WTC11 (cell line): ENCODE data around the gene MYMK. TPM values are rescaled to one million over a fixed set of nuclear protein-coding genes. Genes with fewer than 3 reads are reported as not detected.

Experiments used
- ATAC-seq: fragments of 200-7000 bp; cut with Tn5 transposase; 2 replicates; pipeline ENCODE4 v1.10.0; 2021; ENCODE audit warnings: mild to moderate bottlenecking, moderate library complexity
- CTCF ChIA-PET: fragments of 300-600 bp; sonication (Branson Sonifier 250); formaldehyde crosslinking; loops from one replicate; lab custom pipeline; 2021; ENCODE audit warnings: antibody characterized with exemption; lab: Charles Lee
- POLR2A ChIA-PET: fragments of 350-600 bp; sonication (Branson Sonifier 250); formaldehyde crosslinking; loops from one replicate; lab custom pipeline; 2021; ENCODE audit warnings: antibody characterized with exemption; lab: Charles Lee
- DNase-seq: peaks from one replicate; pipeline ENCODE4 v3.0.0; 2021; ENCODE audit warnings: low spot score
- H3K27ac Mint-ChIP-seq: 2 replicates; pipeline ENCODE4 v1.8.0; 2021; ENCODE audit warnings: mixed read lengths
- H3K27me3 Mint-ChIP-seq: 2 replicates; pipeline ENCODE4 v1.8.0; 2021; ENCODE audit warnings: low read depth, mild to moderate bottlenecking, moderate library complexity, mixed read lengths
- H3K36me3 Mint-ChIP-seq: 2 replicates; pipeline ENCODE4 v1.8.0; 2021; ENCODE audit warnings: mixed read lengths
- H3K4me1 Mint-ChIP-seq: 2 replicates; pipeline ENCODE4 v1.8.0; 2022; ENCODE audit warnings: mixed read lengths
- H3K4me3 Mint-ChIP-seq: 2 replicates; pipeline ENCODE4 v1.8.0; 2021; ENCODE audit warnings: mild to moderate bottlenecking, moderate library complexity, mixed read lengths
- H3K9me3 Mint-ChIP-seq: 2 replicates; pipeline ENCODE4 v1.8.0; 2021; ENCODE audit warnings: mixed read lengths
- AFF4 ChIP-seq: sonication (generic); formaldehyde crosslinking; IDR thresholded peaks from 2 replicates; pipeline ENCODE4 v1.8.1; 2023; ENCODE audit warnings: mild to moderate bottlenecking, missing genetic modification reagents, borderline replicate concordance
- CDX4 ChIP-seq: fragments of 250-450 bp; sonication (Bioruptor Pico); IDR thresholded peaks from 2 replicates; pipeline ENCODE4 v1.9.0; 2021; ENCODE audit warnings: moderate library complexity, mild to moderate bottlenecking, inconsistent platforms, borderline replicate concordance
- FOXK1 ChIP-seq: sonication (generic); formaldehyde crosslinking; IDR thresholded peaks from 2 replicates; pipeline ENCODE4 v1.8.0; 2022; ENCODE audit warnings: mild to moderate bottlenecking, moderate library complexity, missing genetic modification reagents
- FOXP4 ChIP-seq: sonication (generic); formaldehyde crosslinking; IDR thresholded peaks from 2 replicates; pipeline ENCODE4 v1.8.0; 2022; ENCODE audit warnings: mild to moderate bottlenecking, missing genetic modification reagents
- IRF1 ChIP-seq: sonication (generic); formaldehyde crosslinking; IDR thresholded peaks from 2 replicates; pipeline ENCODE4 v1.8.0; 2023; ENCODE audit warnings: missing genetic modification reagents
- JUN ChIP-seq: sonication (generic); formaldehyde crosslinking; IDR thresholded peaks from 2 replicates; pipeline ENCODE4 v1.8.0; 2023; ENCODE audit warnings: mild to moderate bottlenecking, missing genetic modification reagents
- NFYB ChIP-seq: sonication (generic); formaldehyde crosslinking; conservative IDR thresholded peaks from 2 replicates; pipeline ENCODE4 v1.8.0; 2022; ENCODE audit warnings: low read depth, missing genetic modification reagents
- NR2C2 ChIP-seq: sonication (generic); formaldehyde crosslinking; IDR thresholded peaks from 2 replicates; pipeline ENCODE4 v1.8.0; 2022; ENCODE audit warnings: mild to moderate bottlenecking, missing genetic modification reagents
- RORB ChIP-seq: fragments of 250-450 bp; sonication (Bioruptor Pico); IDR thresholded peaks from 2 replicates; pipeline ENCODE4 v1.9.0; 2021; ENCODE audit warnings: mild to moderate bottlenecking
- SMAD4 ChIP-seq: sonication (generic); formaldehyde crosslinking; IDR thresholded peaks from 2 replicates; pipeline ENCODE4 v1.8.0; 2022; ENCODE audit warnings: mild to moderate bottlenecking, missing genetic modification reagents
- TEAD1 ChIP-seq: sonication (generic); formaldehyde crosslinking; IDR thresholded peaks from 2 replicates; pipeline ENCODE4 v1.8.0; 2022; ENCODE audit warnings: mild to moderate bottlenecking, missing genetic modification reagents
- TEAD4 ChIP-seq: sonication (generic); formaldehyde crosslinking; IDR thresholded peaks from 2 replicates; pipeline ENCODE4 v1.8.0; 2022; ENCODE audit warnings: mild to moderate bottlenecking, missing genetic modification reagents
- ZBTB43 ChIP-seq: sonication (generic); formaldehyde crosslinking; IDR thresholded peaks from 2 replicates; pipeline ENCODE4 v1.8.1; 2023; ENCODE audit warnings: mild to moderate bottlenecking, missing genetic modification reagents
- ZMAT4 ChIP-seq: fragments of 250-450 bp; sonication (Bioruptor Pico); IDR thresholded peaks from 2 replicates; pipeline ENCODE4 v1.9.0; 2021; ENCODE audit warnings: mild to moderate bottlenecking
- ZNF138 ChIP-seq: sonication (generic); formaldehyde crosslinking; conservative IDR thresholded peaks from 2 replicates; pipeline ENCODE4 v1.8.1; 2022; ENCODE audit warnings: mild to moderate bottlenecking, moderate library complexity, missing genetic modification reagents
- ZNF423 ChIP-seq: fragments of 250-450 bp; sonication (Bioruptor Pico); IDR thresholded peaks from 2 replicates; pipeline ENCODE4 v2.1.2; 2022; ENCODE audit warnings: mild to moderate bottlenecking, moderate library complexity
- ZNF532 ChIP-seq: fragments of 250-450 bp; sonication (Bioruptor Pico); IDR thresholded peaks from 2 replicates; pipeline ENCODE4 v1.9.0; 2021; ENCODE audit warnings: mild to moderate bottlenecking, borderline replicate concordance
- total RNA-seq: library from RNA; stranded (reverse); gene quantifications from 3 replicates; pipeline ENCODE4 v1.2.3, GENCODE V29; 2021

The MYMK gene
- total RNA-seq, 1 experiment from 2014 or later: not detected

GRCh38 chr9:133538176-133538575 is 13.4 kb upstream of the MYMK start:
- H3K4me1 Mint-ChIP-seq: peaks cover 27% of the 10 kb centered on the region
- H3K36me3 Mint-ChIP-seq: no peaks in the 10 kb centered on the region
- POLR2A ChIA-PET: no interaction called here
- TF ChIP-seq FOXP4 (CRISPR knock-in tag) (no peak), ZMAT4 (CRISPR knock-in tag) (no peak), AFF4 (CRISPR knock-in tag) (no peak), ZNF138 (CRISPR knock-in tag) (no peak), SMAD4 (CRISPR knock-in tag) (no peak), IRF1 (CRISPR knock-in tag) (no peak), NFYB (CRISPR knock-in tag) (no peak), ZNF423 (CRISPR knock-in tag) (no peak), TEAD1 (CRISPR knock-in tag) (no peak), RORB (CRISPR knock-in tag) (no peak)
- H3K4me3 Mint-ChIP-seq: no peak overlapping the region
- H3K27ac Mint-ChIP-seq: no peak overlapping the region; the same call in 1 of the 2 replicates
- CTCF ChIA-PET: interaction anchor here (1.2 to 1.8 kb wide), 4 partner anchors 11 to 189 kb away, joined by 3 to 8 read pairs (median 6); no protein-coding TSS in a partner anchor
- H3K27me3 Mint-ChIP-seq: peaks cover 21% of the 10 kb centered on the region
- H3K9me3 Mint-ChIP-seq: no peaks in the 10 kb centered on the region
- no peak for ATAC-seq
- no peak for DNase-seq

- DNase-seq (no peak), ATAC-seq (no peak)
- peaks cover 25% of the 10 kb centered on the region for H3K27me3 Mint-ChIP-seq
- POLR2A ChIA-PET: no interaction called here
- no peaks in the 10 kb centered on the region for H3K36me3 Mint-ChIP-seq
- H3K27ac Mint-ChIP-seq: no peak overlapping the region
- peaks cover 31% of the 10 kb centered on the region for H3K4me1 Mint-ChIP-seq
- CTCF ChIA-PET: no interaction called here
- no peaks in the 10 kb centered on the region for H3K9me3 Mint-ChIP-seq
- no peak overlapping the region for H3K4me3 Mint-ChIP-seq
- TF ChIP-seq AFF4 (CRISPR knock-in tag) (no peak), ZNF532 (CRISPR knock-in tag) (no peak), NR2C2 (CRISPR knock-in tag) (no peak), FOXK1 (no peak), ZBTB43 (CRISPR knock-in tag) (no peak), JUN (CRISPR knock-in tag) (no peak), CDX4 (no peak), TEAD4 (CRISPR knock-in tag) (no peak)
Observed at GRCh38 chr9:133537257-133537656, 12.5 kb upstream of the MYMK start.
